Progenitor cell of endocrine pancreas (in vitro differentiated cells): ENCODE results near the gene BPI. TPM values are rescaled to one million over a fixed set of nuclear protein-coding genes. Genes with fewer than 3 reads are reported as not detected.

Source experiments
- DNase-seq: peaks from one replicate; pipeline ENCODE4 v3.0.0; 2021; ENCODE audit warnings: low spot score; ENCODE audit not compliant: unreplicated experiment
- H3K27ac Mint-ChIP-seq: 2 replicates; pipeline ENCODE4 v1.8.0; 2021; ENCODE audit warnings: mild to moderate bottlenecking, moderate library complexity, mixed read lengths
- H3K27me3 Mint-ChIP-seq: 2 replicates; pipeline ENCODE4 v1.8.0; 2021; ENCODE audit warnings: mixed read lengths
- H3K36me3 Mint-ChIP-seq: 2 replicates; pipeline ENCODE4 v1.8.0; 2022; ENCODE audit warnings: mixed read lengths; ENCODE audit not compliant: insufficient read depth
- H3K4me1 Mint-ChIP-seq: 2 replicates; pipeline ENCODE4 v1.8.0; 2021; ENCODE audit warnings: low read depth, mixed read lengths
- H3K4me3 Mint-ChIP-seq: 2 replicates; pipeline ENCODE4 v1.8.0; 2021; ENCODE audit warnings: low read depth, mild to moderate bottlenecking, moderate library complexity, mixed read lengths
- H3K9me3 Mint-ChIP-seq: 2 replicates; pipeline ENCODE4 v1.8.0; 2021; ENCODE audit warnings: low read depth, mixed read lengths
- CTCF ChIP-seq: fragments of 200-600 bp; sonication (generic); IDR thresholded peaks from one replicate; pipeline ENCODE4 v1.5.0; 2021; ENCODE audit warnings: antibody characterized with exemption, mild to moderate bottlenecking; ENCODE audit not compliant: unreplicated experiment
- total RNA-seq: library from RNA; stranded (reverse); gene quantifications from 2 replicates; pipeline ENCODE4 v1.2.1, GENCODE V29; 2021

BPI gene
- total RNA-seq, 1 donor from 2014 or later = not detected

- Mint-ChIP-seq H3K4me1 (peaks cover 11% of the 10 kb centered on the region), H3K36me3 (no peaks in the 10 kb centered on the region), H3K9me3 (no peaks in the 10 kb centered on the region), H3K27ac (no peak overlapping the region), H3K4me3 (no peak overlapping the region), H3K27me3 (peaks cover 6% of the 10 kb centered on the region)
- no peak for TF ChIP-seq CTCF
- no peak for DNase-seq
These were observed 5.1 kb upstream of the BPI start for GRCh38 chr20:38298768-38299288.

GRCh38 chr20:38299963-38300362, 4.0 kb upstream of the BPI start:
- peak overlapping the region; percentile 82 for H3K27ac Mint-ChIP-seq
- H3K4me3 Mint-ChIP-seq = no peak overlapping the region
- no peaks in the 10 kb centered on the region for H3K9me3 Mint-ChIP-seq
- no peaks in the 10 kb centered on the region for H3K36me3 Mint-ChIP-seq
- H3K27me3 Mint-ChIP-seq = peaks cover 6% of the 10 kb centered on the region
- H3K4me1 Mint-ChIP-seq = peaks cover 9% of the 10 kb centered on the region
- no peak for TF ChIP-seq CTCF
- peak; percentile 29 for DNase-seq

- no peak for DNase-seq
- no peaks in the 10 kb centered on the region for H3K36me3 Mint-ChIP-seq
- peak overlapping the region; percentile 19 for H3K27ac Mint-ChIP-seq
- peaks cover 9% of the 10 kb centered on the region for H3K4me1 Mint-ChIP-seq
- no peak for TF ChIP-seq CTCF
- peaks cover 6% of the 10 kb centered on the region for H3K27me3 Mint-ChIP-seq
- no peak overlapping the region for H3K4me3 Mint-ChIP-seq
- H3K9me3 Mint-ChIP-seq = no peaks in the 10 kb centered on the region
These were observed 3.5 kb upstream of the BPI start for GRCh38 chr20:38300438-38300837.

GRCh38 chr20:38301309-38301708, 2.6 kb upstream of the BPI start:
- no peak for TF ChIP-seq CTCF
- H3K36me3 Mint-ChIP-seq = no peaks in the 10 kb centered on the region
- no peak for DNase-seq
- H3K9me3 Mint-ChIP-seq = no peaks in the 10 kb centered on the region
- H3K4me3 Mint-ChIP-seq = no peak overlapping the region
- H3K4me1 Mint-ChIP-seq = peaks cover 9% of the 10 kb centered on the region
- peaks cover 6% of the 10 kb centered on the region for H3K27me3 Mint-ChIP-seq
- H3K27ac Mint-ChIP-seq = no peak overlapping the region

GRCh38 chr20:38302786-38303185, 1.2 kb upstream of the BPI start:
- no peak overlapping the region for H3K27ac Mint-ChIP-seq
- DNase-seq = no peak

More at GRCh38 chr20:38302786-38303185, 1.2 kb upstream of the BPI start:
- Mint-ChIP-seq H3K4me3 (no peak overlapping the region), H3K27me3 (peaks cover 6% of the 10 kb centered on the region), H3K4me1 (peaks cover 9% of the 10 kb centered on the region), H3K36me3 (no peaks in the 10 kb centered on the region), H3K9me3 (no peaks in the 10 kb centered on the region)
- no peak for TF ChIP-seq CTCF
